WERI-Rb-1 (cell line): ENCODE results near the gene MME.
"Not testable (repeated sequence)": the region's sequence is repeated elsewhere in the genome, so short reads cannot be mapped to it uniquely, and the experiment has no call there.

ENCODE experiments used
- DNase-seq: peaks from one replicate; pipeline ENCODE4 v3.0.0-alpha.2; 2020
- H3K27ac ChIP-seq: fragments of 250-450 bp; sonication (Bioruptor Pico); 2 replicates; pipeline ENCODE4 v1.5.1; 2020; ENCODE audit warnings: mild to moderate bottlenecking, moderate library complexity
- H3K27me3 ChIP-seq: fragments of 250-450 bp; sonication (Bioruptor Pico); 2 replicates; pipeline ENCODE4 v1.5.1; 2021; ENCODE audit warnings: mild to moderate bottlenecking, low read depth, moderate library complexity; ENCODE audit not compliant: insufficient read depth, severe bottlenecking
- H3K36me3 ChIP-seq: fragments of 250-450 bp; sonication (Bioruptor Pico); 2 replicates; pipeline ENCODE4 v1.5.1; 2020; ENCODE audit warnings: mild to moderate bottlenecking, moderate library complexity
- H3K4me3 ChIP-seq: 2 replicates; pipeline ENCODE4 v1.5.1; 2011; ENCODE audit warnings: low read depth, mild to moderate bottlenecking, control low read depth, low read length
- H3K9me3 ChIP-seq: fragments of 250-450 bp; sonication (Bioruptor Pico); 2 replicates; pipeline ENCODE4 v1.5.1; 2021; ENCODE audit warnings: mild to moderate bottlenecking, moderate library complexity; ENCODE audit not compliant: severe bottlenecking
- CTCF ChIP-seq: IDR thresholded peaks from 2 replicates; pipeline ENCODE4 v1.5.1; 2011; ENCODE audit warnings: low read depth, mild to moderate bottlenecking, control low read depth, inconsistent platforms, low read length

Gene MME

GRCh38 chr3:155208183-155208800, 128.2 kb downstream of the MME start:
- Histone ChIP-seq H3K9me3 (no peaks in the 10 kb centered on the region), H3K4me3 (no peak overlapping the region), H3K27me3 (no peaks in the 10 kb centered on the region), H3K27ac (no peak overlapping the region), H3K36me3 (no peaks in the 10 kb centered on the region)
- no peak for TF ChIP-seq CTCF
- no peak for DNase-seq

- no peak for DNase-seq
- Histone ChIP-seq H3K9me3 (no peaks in the 10 kb centered on the region), H3K36me3 (no peaks in the 10 kb centered on the region), H3K4me3 (no peak overlapping the region), H3K27me3 (no peaks in the 10 kb centered on the region), H3K27ac (no peak overlapping the region)
- no peak for TF ChIP-seq CTCF
Observed at GRCh38 chr3:155210736-155211135, 130.6 kb downstream of the MME start.

DNA sequence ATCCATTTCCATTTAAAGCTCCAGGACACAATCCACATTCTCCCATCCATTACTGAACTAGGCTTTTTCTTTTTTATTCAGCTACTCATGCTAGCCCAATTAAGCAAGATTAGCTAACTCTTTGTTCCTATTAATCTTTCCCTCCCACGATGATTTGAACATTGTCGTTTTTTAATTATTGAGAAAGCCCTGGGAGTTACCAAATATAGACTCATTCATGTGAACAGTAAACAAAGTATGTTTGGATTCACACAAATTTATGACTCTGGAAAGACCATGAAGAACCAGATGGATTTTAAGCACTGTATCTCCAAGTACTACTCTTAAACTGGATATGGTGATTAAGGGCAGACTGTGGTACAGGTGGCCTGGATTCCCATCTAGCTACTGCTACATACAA, 131.1 kb downstream of the MME start:
- TF ChIP-seq CTCF: no peak
- no peak for DNase-seq
- no peaks in the 10 kb centered on the region for H3K36me3 ChIP-seq
- H3K4me3 ChIP-seq: no peak overlapping the region
- H3K27me3 ChIP-seq: no peaks in the 10 kb centered on the region
- H3K9me3 ChIP-seq: no peaks in the 10 kb centered on the region
- H3K27ac ChIP-seq: no peak overlapping the region

- Histone ChIP-seq H3K4me3 (no peak overlapping the region), H3K36me3 (no peaks in the 10 kb centered on the region), H3K9me3 (no peaks in the 10 kb centered on the region), H3K27ac (no peak overlapping the region), H3K27me3 (no peaks in the 10 kb centered on the region)
- no peak for DNase-seq
- no peak for TF ChIP-seq CTCF
Observed at GRCh38 chr3:155211940-155212339, 131.8 kb downstream of the MME start.

- H3K4me3 ChIP-seq, H3K27ac ChIP-seq, H3K9me3 ChIP-seq, H3K36me3 ChIP-seq, H3K27me3 ChIP-seq, DNase-seq: not testable (repeated sequence)
Observed at GRCh38 chr3:155216007-155216406, 135.9 kb downstream of the MME start.

GRCh38 chr3:155217591-155217990, 137.5 kb downstream of the MME start:
- no peak overlapping the region for H3K4me3 ChIP-seq
- no peak for DNase-seq
- TF ChIP-seq CTCF: no peak
- no peaks in the 10 kb centered on the region for H3K27me3 ChIP-seq
- H3K36me3 ChIP-seq: no peaks in the 10 kb centered on the region
- H3K9me3 ChIP-seq: no peaks in the 10 kb centered on the region
- H3K27ac ChIP-seq: no peak overlapping the region
